C4-2B (cell line): ENCODE measurements around the gene SMARCB1.

ENCODE experiments used
- ZFX ChIP-seq: fragments of 450-650 bp; IDR thresholded peaks from 2 replicates; pipeline ENCODE4 v1.6.1; 2017
- TF ChIP-seq, protein P1 (sequence below): fragments of 450-650 bp; conservative IDR thresholded peaks from 2 replicates; pipeline ENCODE4 v1.5.1; 2017; ENCODE audit warnings: mild to moderate bottlenecking

DNA sequence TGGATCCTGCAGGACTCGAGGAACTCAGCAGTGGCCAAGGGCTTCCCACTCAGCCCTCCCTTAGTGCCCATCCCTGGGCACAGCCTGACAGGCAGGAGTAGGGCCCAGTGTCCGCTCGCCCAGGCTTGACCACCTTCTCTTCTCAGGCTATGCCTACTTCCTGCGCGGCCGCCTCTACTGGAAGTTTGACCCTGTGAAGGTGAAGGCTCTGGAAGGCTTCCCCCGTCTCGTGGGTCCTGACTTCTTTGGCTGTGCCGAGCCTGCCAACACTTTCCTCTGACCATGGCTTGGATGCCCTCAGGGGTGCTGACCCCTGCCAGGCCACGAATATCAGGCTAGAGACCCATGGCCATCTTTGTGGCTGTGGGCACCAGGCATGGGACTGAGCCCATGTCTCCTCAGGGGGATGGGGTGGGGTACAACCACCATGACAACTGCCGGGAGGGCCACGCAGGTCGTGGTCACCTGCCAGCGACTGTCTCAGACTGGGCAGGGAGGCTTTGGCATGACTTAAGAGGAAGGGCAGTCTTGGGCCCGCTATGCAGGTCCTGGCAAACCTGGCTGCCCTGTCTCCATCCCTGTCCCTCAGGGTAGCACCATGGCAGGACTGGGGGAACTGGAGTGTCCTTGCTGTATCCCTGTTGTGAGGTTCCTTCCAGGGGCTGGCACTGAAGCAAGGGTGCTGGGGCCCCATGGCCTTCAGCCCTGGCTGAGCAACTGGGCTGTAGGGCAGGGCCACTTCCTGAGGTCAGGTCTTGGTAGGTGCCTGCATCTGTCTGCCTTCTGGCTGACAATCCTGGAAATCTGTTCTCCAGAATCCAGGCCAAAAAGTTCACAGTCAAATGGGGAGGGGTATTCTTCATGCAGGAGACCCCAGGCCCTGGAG is 3.3 kb upstream of the SMARCB1 start:
- TF ChIP-seq, protein P1, sequence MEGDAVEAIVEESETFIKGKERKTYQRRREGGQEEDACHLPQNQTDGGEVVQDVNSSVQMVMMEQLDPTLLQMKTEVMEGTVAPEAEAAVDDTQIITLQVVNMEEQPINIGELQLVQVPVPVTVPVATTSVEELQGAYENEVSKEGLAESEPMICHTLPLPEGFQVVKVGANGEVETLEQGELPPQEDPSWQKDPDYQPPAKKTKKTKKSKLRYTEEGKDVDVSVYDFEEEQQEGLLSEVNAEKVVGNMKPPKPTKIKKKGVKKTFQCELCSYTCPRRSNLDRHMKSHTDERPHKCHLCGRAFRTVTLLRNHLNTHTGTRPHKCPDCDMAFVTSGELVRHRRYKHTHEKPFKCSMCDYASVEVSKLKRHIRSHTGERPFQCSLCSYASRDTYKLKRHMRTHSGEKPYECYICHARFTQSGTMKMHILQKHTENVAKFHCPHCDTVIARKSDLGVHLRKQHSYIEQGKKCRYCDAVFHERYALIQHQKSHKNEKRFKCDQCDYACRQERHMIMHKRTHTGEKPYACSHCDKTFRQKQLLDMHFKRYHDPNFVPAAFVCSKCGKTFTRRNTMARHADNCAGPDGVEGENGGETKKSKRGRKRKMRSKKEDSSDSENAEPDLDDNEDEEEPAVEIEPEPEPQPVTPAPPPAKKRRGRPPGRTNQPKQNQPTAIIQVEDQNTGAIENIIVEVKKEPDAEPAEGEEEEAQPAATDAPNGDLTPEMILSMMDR = no peak
- TF ChIP-seq ZFX = no peak
